Spinal cord (tissue), 10 donors: ENCODE measurements around the gene MTHFD1. TPM values are rescaled to one million over a fixed set of nuclear protein-coding genes. Genes with fewer than 3 reads are reported as not detected.

Experiments used
- DNase-seq, 6 donors: peaks; one replicate each; pipeline versions ENCODE4 v3.0.0 to v3.0.0-alpha.2; 2013 to 2015; ENCODE audit warnings: low spot score in 6 of 6, low read depth in 4 of 6
- H3K27ac ChIP-seq: one replicate; pipeline ENCODE4 v1.5.1; 2013; ENCODE audit warnings: low read depth, low read length, control low read depth
- H3K27me3 ChIP-seq: one replicate; pipeline ENCODE4 v1.6.1; 2013; ENCODE audit warnings: low read length; ENCODE audit not compliant: control insufficient read depth, insufficient read depth
- H3K36me3 ChIP-seq: one replicate; pipeline ENCODE4 v1.6.1; 2013; ENCODE audit warnings: low read length; ENCODE audit not compliant: control insufficient read depth, insufficient read depth
- H3K4me1 ChIP-seq: one replicate; pipeline ENCODE4 v1.6.1; 2013; ENCODE audit warnings: low read length; ENCODE audit not compliant: control insufficient read depth, insufficient read depth
- H3K4me3 ChIP-seq: one replicate; pipeline ENCODE4 v1.5.1; 2013; ENCODE audit warnings: low read depth, low read length, control low read depth
- H3K9me3 ChIP-seq: one replicate; pipeline ENCODE4 v1.6.1; 2013; ENCODE audit warnings: low read length; ENCODE audit not compliant: control insufficient read depth, insufficient read depth
- WGBS: methylation state at CpG from one replicate; pipeline ENCODE4 v1.1.5; 2013; ENCODE audit warnings: missing lambda C conversion rate; ENCODE audit not compliant: insufficient coverage; 5-methylcytosine and 5-hydroxymethylcytosine counted together
- polyA plus RNA-seq, 2 donors: library from polyadenylated mRNA; unstranded; fragments of 120-200 nt; gene quantifications; one replicate each; pipeline ENCODE4 v1.2.1, GENCODE V29; 2013; ENCODE audit not compliant: insufficient read length in 2 of 2
- total RNA-seq, 2 donors: library from RNA; depleted of rRNA in 1 of 2; stranded (reverse); fragments of 120-200 nt in 1 of 2; fragments of >200 nt in 1 of 2; gene quantifications; one replicate each; pipeline versions ENCODE4 v1.2.3 to v1.2.4, GENCODE V29; 2013 to 2014
- donor health status: healthy.

MTHFD1 gene
- total and polyA plus RNA-seq, 4 donors = 30.4 to 83.3 (median 53.1) TPM

- no peak overlapping the region for H3K27ac ChIP-seq
- H3K36me3 ChIP-seq = peaks cover 37% of the 10 kb centered on the region
- no peaks in the 10 kb centered on the region for H3K27me3 ChIP-seq
- no peaks in the 10 kb centered on the region for H3K4me1 ChIP-seq
- DNase-seq = no peak
- no peak overlapping the region for H3K4me3 ChIP-seq
- no peaks in the 10 kb centered on the region for H3K9me3 ChIP-seq
- 100% methylated on average over 2 of the region's 7 CpGs for WGBS
These were observed 29.6 kb downstream of the MTHFD1 start for GRCh38 chr14:64417771-64418125.

DNA sequence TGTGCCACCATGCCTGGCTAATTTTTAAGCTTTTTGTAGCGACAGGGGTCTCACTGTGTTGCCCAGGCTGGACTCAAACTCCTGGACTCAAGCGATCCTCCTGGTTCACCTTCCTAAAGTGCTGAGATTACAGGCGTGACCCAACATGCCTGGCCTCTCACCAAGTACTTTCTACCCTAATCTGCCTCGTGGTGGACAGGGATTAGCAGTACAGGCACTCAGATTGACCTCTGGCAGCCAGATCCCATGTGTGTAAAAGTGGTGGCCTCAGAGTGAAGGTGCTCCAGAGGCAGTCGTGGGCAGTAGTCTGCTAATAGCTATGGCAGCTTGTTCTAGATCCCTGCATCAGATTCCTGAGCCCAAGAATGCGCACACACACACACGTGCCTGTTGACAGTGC, 30.9 kb downstream of the MTHFD1 start:
- H3K4me3 ChIP-seq = no peak overlapping the region
- H3K9me3 ChIP-seq = no peaks in the 10 kb centered on the region
- no peak for DNase-seq
- 100% methylated on average over 5 of the region's 7 CpGs for WGBS
- no peaks in the 10 kb centered on the region for H3K27me3 ChIP-seq
- H3K4me1 ChIP-seq = peaks cover 3% of the 10 kb centered on the region
- H3K27ac ChIP-seq = no peak overlapping the region
- peaks cover 32% of the 10 kb centered on the region for H3K36me3 ChIP-seq

DNA sequence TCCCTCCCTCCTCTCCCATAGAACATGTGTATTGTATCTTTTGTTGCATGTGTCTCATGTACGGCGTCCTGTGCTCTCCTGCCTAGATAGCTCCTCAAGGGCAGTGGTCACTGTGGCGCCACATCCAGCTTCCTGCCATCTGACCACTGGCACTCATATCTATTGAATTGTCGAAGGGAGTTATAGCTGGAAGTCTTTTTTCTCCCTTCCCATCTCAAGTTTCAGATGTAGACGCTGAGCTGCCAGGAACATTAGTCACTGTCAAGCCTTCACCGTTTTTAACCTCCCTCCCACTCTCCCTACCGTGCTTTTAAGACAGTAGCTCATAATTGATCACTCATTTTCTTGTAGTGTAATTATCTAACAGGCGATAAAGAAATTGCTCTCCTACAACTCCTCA, 33.0 kb downstream of the MTHFD1 start:
- Histone ChIP-seq H3K4me3 (no peak overlapping the region), H3K36me3 (peaks cover 24% of the 10 kb centered on the region), H3K4me1 (peaks cover 4% of the 10 kb centered on the region), H3K27ac (no peak overlapping the region), H3K27me3 (no peaks in the 10 kb centered on the region), H3K9me3 (no peaks in the 10 kb centered on the region)
- 100% methylated on average over 2 of the region's 8 CpGs for WGBS
- peak in 1 of 6 donors; percentile 13 for DNase-seq

DNA sequence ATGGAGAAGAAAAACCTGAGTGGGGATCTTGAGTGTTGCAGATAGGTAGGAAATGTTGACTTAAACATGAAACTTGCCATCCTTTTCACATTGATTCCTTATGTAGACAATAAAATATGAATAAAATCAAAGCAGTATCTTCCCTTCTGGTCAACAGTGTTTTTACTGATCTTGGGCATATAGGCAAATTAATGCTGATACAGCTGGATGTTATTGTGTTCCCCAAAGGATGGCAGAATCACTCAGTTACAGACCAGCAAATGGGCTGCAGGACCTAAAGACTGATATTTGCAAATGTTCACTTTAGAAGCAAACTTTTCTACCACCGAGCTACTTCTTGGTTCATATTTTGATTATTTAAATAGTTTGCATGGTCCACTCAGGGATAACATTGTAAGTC, 33.9 kb downstream of the MTHFD1 start:
- H3K27me3 ChIP-seq = no peaks in the 10 kb centered on the region
- DNase-seq = no peak
- peaks cover 27% of the 10 kb centered on the region for H3K36me3 ChIP-seq
- H3K9me3 ChIP-seq = no peaks in the 10 kb centered on the region
- peaks cover 4% of the 10 kb centered on the region for H3K4me1 ChIP-seq
- no peak overlapping the region for H3K4me3 ChIP-seq
- no peak overlapping the region for H3K27ac ChIP-seq
- no CpG with 5 or more reads among the region's 1 CpG for WGBS

DNA sequence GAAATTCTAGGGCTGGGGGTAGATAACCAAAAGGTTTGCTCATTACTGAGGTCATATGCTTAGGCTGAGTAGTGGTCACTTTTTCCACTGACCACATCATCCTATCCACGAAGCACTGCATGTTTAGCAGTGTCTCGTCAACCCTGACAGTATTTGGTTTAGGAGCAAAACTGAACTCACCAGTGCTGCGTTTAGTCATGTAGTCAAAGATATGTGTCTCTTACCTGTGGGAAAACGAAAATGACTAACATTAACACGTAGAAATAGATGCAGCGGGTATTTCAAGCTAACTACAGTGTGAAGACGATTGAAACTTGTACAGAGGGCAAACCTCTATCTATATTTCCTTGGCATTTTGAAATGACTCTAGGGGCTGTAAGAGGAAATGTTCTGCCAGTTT, 34.6 kb downstream of the MTHFD1 start:
- DNase-seq = no peak
- WGBS = 90% methylated on average over 2 of the region's 7 CpGs
- Histone ChIP-seq H3K36me3 (peaks cover 30% of the 10 kb centered on the region), H3K27me3 (no peaks in the 10 kb centered on the region), H3K4me1 (peaks cover 4% of the 10 kb centered on the region), H3K9me3 (no peaks in the 10 kb centered on the region), H3K27ac (no peak overlapping the region), H3K4me3 (no peak overlapping the region)

DNA sequence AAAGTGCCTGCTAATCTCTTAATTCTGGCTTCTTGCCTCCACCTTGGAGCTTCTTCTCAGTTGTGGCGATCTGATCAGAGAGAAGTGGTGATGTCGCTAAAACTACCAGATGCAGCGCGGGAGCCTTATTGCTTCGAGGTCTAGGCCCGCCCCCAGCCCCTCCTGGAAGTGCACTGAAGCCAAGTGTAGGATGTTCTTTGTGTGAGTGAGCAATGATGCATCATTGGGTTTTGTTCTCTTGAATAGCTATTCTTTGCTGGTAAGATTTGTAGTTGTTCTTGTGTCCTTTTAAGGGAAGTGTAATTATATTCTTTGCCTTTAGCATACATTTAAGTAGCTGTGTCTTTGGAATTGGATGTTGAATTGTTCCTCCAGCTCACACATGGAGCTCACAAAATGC, 35.8 kb downstream of the MTHFD1 start:
- peaks cover 33% of the 10 kb centered on the region for H3K36me3 ChIP-seq
- no peaks in the 10 kb centered on the region for H3K9me3 ChIP-seq
- H3K27ac ChIP-seq = no peak overlapping the region
- H3K27me3 ChIP-seq = no peaks in the 10 kb centered on the region
- 7% methylated on average over 2 of the region's 6 CpGs for WGBS
- peak in 3 of 6 donors; percentile 19 to 86 (median 59) for DNase-seq
- H3K4me1 ChIP-seq = peaks cover 4% of the 10 kb centered on the region
- H3K4me3 ChIP-seq = no peak overlapping the region

DNA sequence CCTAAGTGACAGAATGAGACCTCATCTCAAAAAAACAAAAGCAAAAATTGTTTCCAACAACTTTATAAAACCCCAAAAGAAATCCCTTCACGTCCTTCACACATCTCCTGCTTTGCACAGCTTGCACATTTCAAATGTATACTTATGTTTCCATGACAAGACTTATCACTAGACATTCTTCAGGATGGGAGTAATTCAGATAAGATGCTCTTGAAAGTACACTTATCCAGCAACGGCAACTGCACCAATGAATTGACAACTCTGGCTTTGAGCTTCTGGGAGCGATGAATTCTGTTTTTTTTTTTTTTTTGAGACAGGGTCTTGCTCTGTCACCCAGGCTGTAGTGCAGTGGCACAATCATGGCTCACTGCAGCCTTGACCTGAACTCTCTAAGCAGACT, 46.4 kb downstream of the MTHFD1 start:
- DNase-seq = no peak
- H3K36me3 ChIP-seq = peaks cover 36% of the 10 kb centered on the region
- 100% methylated on average over 2 of the region's 3 CpGs for WGBS
- H3K9me3 ChIP-seq = no peaks in the 10 kb centered on the region
- H3K27me3 ChIP-seq = no peaks in the 10 kb centered on the region
- H3K27ac ChIP-seq = no peak overlapping the region
- H3K4me1 ChIP-seq = no peaks in the 10 kb centered on the region
- no peak overlapping the region for H3K4me3 ChIP-seq

DNA sequence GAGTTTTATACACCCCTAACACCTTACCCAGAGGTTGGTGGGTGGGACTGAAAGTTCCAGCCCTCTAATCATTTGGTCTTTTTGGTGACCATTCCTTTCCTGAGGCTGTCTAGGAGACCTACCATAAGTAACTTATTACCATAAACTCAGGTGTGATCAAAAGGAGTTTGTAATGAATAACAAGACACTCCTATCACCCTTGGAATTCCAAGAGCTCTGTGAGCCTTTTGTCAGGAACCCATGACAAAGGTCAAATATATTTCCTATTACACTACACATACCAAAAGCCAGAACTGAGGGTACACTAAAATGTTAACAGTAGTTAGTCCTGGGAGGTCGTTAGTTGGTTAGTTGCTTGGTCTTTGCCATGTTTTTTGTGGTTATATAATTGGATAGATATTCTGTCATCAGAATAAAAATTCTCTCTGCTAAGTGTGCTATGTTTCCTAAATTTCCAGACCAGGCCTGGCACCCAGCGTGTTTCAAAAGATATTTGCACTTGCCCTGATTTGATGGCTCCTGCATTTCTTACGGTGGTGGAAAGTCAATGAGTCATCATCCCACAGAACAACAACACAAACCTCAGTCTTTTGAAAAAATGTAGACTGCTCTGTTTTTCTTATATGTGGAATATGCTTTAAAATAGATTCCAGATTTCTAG, 50.2 kb downstream of the MTHFD1 start:
- Histone ChIP-seq H3K36me3 (peaks cover 36% of the 10 kb centered on the region), H3K4me1 (peaks cover 8% of the 10 kb centered on the region), H3K4me3 (no peak overlapping the region), H3K27ac (no peak overlapping the region), H3K27me3 (no peaks in the 10 kb centered on the region), H3K9me3 (no peaks in the 10 kb centered on the region)
- DNase-seq = no peak
- WGBS = no CpG with 5 or more reads among the region's 3 CpGs

GRCh38 chr14:64439141-64439540, 51.0 kb downstream of the MTHFD1 start:
- Histone ChIP-seq H3K27me3 (no peaks in the 10 kb centered on the region), H3K4me3 (no peak overlapping the region), H3K36me3 (peaks cover 37% of the 10 kb centered on the region), H3K27ac (no peak overlapping the region), H3K4me1 (peaks cover 8% of the 10 kb centered on the region), H3K9me3 (no peaks in the 10 kb centered on the region)
- DNase-seq = no peak
- 94% methylated on average over 3 of the region's 6 CpGs for WGBS

DNA sequence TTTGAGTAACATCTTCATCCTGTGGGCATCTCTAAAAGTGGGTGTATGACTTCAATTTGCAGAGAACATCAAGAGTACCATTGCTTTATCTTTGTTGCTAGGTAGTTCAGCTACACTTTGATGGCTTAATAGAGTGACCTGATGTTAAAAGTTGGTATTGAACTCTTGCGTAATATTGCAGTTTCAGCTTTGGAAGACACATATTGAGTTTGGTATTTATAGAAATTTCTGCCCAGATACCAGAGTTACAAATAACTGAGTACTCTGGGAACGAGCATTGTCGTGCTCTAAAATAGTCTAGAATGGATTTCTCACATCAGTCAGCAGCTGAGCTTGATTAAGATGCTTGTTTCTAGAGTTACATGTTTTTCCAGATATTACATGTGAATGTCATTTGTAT, 52.3 kb downstream of the MTHFD1 start:
- no peaks in the 10 kb centered on the region for H3K27me3 ChIP-seq
- H3K9me3 ChIP-seq = no peaks in the 10 kb centered on the region
- H3K4me3 ChIP-seq = no peak overlapping the region
- DNase-seq = no peak
- WGBS = no CpG with 5 or more reads among the region's 3 CpGs
- H3K36me3 ChIP-seq = peaks cover 39% of the 10 kb centered on the region
- H3K27ac ChIP-seq = no peak overlapping the region
- H3K4me1 ChIP-seq = peaks cover 8% of the 10 kb centered on the region
